Cerebellar cortex (tissue), 1 donor: ENCODE data around the gene SOS1.
A peak's percentile ranks its signal among the peaks of the same experiment; 100 is the strongest.
"Not testable (repeated sequence)": the region's sequence is repeated elsewhere in the genome, so short reads cannot be mapped to it uniquely, and the experiment has no call there.

Experiments
- DNase-seq: peaks from one replicate; pipeline ENCODE4 v3.0.0-alpha.2; 2015; ENCODE audit warnings: low spot score

The SOS1 gene

DNA sequence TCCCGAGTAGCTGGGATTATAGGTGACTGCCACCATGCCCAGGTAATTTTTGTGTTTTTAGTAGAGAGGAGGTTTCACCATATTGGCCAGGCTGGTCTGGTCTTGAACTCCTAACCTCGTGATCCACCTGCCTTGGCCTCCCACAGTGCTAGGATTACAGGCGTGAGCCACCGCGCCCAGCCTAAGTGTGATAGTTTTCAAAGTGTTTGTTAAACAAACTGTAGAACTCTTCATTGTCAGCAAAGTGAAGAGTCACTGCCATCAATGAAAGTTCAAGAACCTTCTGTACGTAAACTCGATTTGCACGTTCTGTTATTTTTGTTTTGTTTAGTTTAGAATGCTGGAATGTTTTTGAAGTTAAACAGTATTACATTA, 18.0 kb upstream of the SOS1 start:
- no peak for DNase-seq

DNA sequence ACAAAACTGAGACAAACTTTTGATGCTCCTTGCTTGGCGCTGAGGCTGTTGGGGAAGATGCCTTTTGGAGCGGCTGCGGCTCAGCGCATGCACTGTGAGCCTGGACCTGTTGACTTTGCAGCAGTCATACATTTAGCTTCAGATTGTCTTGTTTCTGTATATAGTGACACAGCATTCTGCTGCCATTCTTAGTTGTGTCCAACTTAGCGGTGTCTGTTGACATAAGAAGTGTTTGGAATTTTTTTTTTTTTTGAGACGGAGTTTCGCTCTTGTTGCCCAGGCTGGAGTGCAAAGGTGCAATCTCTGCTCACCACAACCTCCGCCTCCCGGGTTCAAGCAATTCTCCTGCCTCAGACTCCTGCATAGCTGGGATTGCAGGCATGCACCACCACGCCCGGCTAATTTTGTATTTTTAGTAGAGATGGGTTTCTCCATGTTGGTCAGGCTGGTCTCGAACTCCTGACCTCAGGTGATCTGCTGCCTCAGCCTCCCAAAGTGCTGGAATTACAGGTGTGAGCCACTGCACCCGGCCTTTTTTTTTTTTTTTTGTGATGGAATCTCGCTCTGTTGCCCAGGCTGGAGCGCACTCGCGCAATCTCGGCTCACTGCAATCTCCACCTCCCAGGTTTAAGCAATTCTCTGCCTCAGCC, 17.5 kb upstream of the SOS1 start:
- not testable (repeated sequence) for DNase-seq

DNA sequence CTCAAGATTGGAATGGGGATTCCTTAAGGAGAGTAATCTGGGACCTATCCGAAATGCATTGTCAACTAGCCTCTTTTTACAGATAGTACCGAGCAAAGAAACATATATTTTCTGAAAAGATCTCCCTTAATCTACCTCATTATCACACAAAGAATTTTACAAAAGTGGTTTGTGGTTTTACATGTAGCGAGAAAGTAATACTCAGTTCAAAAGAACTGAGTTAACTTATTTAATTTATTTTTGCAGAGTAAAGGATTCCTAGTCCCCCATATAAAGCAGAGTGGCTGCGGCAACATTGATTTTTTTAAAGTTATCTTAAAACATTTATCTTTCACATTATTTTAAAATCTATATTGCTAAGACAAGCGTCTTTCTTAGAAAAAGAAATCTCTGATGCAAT, 15.9 kb upstream of the SOS1 start:
- no peak for DNase-seq

DNA sequence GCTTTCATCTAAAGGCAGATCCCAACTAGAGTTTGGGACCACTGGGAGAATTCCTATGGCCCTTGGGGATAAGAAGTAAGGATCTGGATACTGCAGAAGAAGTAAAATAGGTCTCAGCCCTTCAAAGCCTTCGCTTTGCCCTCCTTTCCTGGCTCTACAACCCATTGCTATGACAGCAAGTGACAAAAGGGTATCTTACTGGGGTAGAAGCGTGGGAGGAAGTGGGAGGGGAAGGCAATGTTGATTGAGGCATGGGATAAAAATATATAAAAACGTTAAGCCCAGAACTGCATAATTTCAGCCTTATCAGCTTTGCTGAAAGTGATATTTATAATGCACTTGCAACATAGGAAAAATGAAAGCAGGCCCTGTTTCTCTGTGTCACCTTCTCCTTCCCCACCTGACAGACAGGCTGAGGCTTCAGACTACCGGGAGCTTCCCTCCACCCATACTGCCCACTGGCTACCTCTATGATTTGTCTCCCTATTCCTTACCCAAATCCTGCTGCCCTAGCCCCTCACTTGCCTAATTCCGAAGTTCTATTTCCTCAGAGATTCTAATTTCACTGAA, 14.9 kb upstream of the SOS1 start:
- DNase-seq = no peak

DNA sequence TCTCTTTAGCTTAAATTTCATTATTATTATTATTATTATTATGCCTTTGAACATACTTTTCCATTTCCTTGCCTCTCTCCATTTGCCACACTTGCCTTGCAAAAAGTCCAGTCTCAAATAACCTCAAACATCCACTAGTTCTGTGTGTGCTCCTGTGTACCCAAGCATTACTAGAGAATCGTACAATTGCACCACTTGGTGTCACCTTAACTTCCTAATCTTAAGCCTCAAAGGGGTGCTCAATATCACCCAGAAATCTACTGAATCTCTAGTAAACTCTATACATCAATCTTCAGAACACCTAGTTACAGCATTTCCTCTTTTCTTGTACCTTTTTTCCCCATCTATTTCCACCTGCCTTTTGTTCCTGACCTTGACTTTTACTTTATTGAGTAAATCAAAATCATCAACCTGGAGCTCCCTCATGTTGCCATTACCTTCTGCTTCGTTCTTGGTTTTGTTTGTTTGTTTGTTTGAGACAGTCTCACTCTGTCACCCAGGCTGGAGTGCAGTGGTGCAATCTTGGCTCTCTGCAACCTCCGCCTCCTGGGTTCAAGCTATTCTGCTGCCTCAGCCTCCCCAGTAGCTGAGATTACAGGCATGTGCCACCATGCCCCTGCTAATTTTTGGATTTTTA, 12.5 kb upstream of the SOS1 start:
- DNase-seq = no peak

- no peak for DNase-seq
Observed at GRCh38 chr2:39128919-39129391, 8.1 kb upstream of the SOS1 start.

GRCh38 chr2:39127973-39128372, 7.1 kb upstream of the SOS1 start:
- DNase-seq = no peak

GRCh38 chr2:39124746-39125057, 3.9 kb upstream of the SOS1 start:
- no peak for DNase-seq

- DNase-seq = peak; percentile 95
Observed at GRCh38 chr2:39124000-39124745, 3.3 kb upstream of the SOS1 start.

- no peak for DNase-seq
Observed at GRCh38 chr2:39123436-39123999, 2.7 kb upstream of the SOS1 start.

GRCh38 chr2:39121523-39122063, 742 bp upstream of the SOS1 start:
- no peak for DNase-seq

GRCh38 chr2:39120521-39120770, 405 bp downstream of the SOS1 start:
- no peak for DNase-seq

DNA sequence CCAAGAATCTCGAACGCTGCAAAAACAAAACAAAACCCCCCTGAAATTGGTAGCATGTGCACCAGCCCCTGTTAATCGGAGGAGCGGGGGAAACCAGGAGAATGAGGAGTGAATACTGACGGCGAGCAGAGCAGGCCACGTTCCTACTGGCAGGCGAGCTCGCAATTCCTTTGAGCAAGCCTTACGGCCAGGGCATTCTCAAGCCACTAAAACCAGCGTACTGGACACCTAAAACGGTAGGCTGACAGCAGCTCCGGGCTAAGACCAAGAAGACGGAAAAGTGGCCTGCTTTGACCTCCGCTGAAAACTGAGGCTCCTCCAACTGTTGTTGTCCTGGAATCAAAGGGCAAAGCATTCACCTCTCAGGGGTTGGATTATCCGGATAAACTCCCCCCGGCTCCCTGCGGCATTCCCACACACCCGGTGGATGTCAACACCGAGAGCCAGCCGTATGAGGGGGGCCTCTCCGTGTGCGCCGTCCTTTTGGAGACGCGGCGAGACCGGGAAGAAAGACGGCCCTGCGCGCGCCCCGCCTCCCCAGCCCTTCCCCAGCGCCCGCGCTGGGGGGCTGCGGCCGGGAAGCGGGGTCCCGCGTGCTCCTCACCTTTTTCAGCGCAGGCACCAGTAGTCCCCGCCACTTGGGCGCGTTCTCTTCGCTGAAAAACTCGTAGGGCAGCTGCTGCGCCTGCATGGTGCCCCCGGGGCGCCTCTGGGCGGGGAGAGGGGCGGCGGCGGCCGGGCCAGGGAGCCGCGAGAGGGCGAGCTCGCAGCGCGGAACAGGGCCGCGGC, 925 bp downstream of the SOS1 start:
- peak; percentile 69 for DNase-seq

GRCh38 chr2:39118786-39119499, 1.9 kb downstream of the SOS1 start:
- DNase-seq = no peak

GRCh38 chr2:39115556-39115955, 5.3 kb downstream of the SOS1 start:
- DNase-seq = no peak

DNA sequence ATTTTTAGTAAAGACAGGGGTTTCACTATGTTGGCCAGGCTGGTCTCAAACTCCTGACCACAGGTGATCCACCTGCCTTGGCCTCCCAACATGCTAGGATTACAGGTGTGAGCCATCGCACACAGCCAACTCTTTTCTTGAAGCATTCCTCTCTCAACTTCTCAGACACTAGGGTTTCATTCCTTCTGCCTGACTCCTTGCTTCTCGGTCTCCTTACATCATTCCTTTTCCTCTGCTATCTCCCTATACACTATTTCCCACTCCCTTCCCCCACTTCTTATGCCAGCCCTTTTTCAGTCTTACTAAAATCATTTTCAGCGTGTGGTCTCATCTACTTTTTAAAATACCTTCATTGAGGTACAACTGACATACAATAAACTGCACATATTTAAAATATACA, 6.1 kb downstream of the SOS1 start:
- DNase-seq = no peak

- DNase-seq = no peak
Observed at GRCh38 chr2:39109537-39109936, 11.3 kb downstream of the SOS1 start.

DNA sequence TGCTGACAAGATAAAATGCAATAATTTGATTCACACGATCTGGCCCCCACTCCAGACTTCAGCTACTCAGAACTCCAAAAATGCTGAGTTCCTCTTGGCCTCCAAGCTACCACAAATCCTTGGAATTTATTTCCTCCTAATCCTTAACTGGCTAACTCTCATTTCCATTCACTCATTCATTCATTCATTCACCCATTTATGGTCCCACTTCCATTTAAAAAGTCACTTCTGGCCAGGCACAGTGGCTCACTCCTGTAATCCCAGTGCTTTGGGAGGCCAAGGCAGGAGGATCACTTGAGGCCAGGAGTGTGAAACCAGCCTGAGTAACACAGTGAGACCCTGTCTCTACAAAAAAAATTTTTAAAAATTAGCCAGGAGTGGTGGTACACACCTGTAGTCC, 12.5 kb downstream of the SOS1 start:
- DNase-seq = no peak

GRCh38 chr2:39107724-39108273, 13.1 kb downstream of the SOS1 start:
- DNase-seq = no peak

GRCh38 chr2:39107156-39107555, 13.7 kb downstream of the SOS1 start:
- DNase-seq = peak; percentile 25
